ENCODE data around the gene MYH8. TPM values are rescaled to one million over a fixed set of nuclear protein-coding genes. Genes with fewer than 3 reads are reported as not detected.

MYH8 gene
- total RNA-seq, 1 experiment from 2014 or later, result not detected

GRCh38 chr17:10352893-10353292, 68.9 kb downstream of the MYH8 start:
- H3K4me1 Mint-ChIP-seq (ENCODE audit: low read depth, unreplicated experiment), result no peaks in the 10 kb centered on the region
- no peaks in the 10 kb centered on the region for H3K36me3 Mint-ChIP-seq (ENCODE audit: insufficient read depth, unreplicated experiment)
- TF ChIP-seq CTCF (IDR thresholded peaks at IDR 0.05; ENCODE audit: unreplicated experiment), result no peak
- H3K4me3 Mint-ChIP-seq (ENCODE audit: low read depth, unreplicated experiment), result no peak overlapping the region
- CTCF ChIA-PET, result interaction anchor here (0.7 kb wide), 1 partner anchor 18 kb away, joined by 3 read pairs; no protein-coding TSS in a partner anchor
- intact Hi-C loops (cut with micrococcal nuclease; ENCODE audit: unreplicated experiment), result no loop called here
- DNase-seq, result no peak
- no peaks in the 10 kb centered on the region for H3K27me3 Mint-ChIP-seq (ENCODE audit: unreplicated experiment)
- no TSS peak for BruUV-seq (replicated peaks)
- H3K9me3 Mint-ChIP-seq (ENCODE audit: low read depth, unreplicated experiment), result peaks cover 12% of the 10 kb centered on the region
- no peak overlapping the region for H3K27ac Mint-ChIP-seq (ENCODE audit: unreplicated experiment)

GRCh38 chr17:10349403-10349802, 72.3 kb downstream of the MYH8 start:
- no peaks in the 10 kb centered on the region for H3K4me1 Mint-ChIP-seq (ENCODE audit: low read depth, unreplicated experiment)
- CTCF ChIA-PET, result interaction anchor here (0.7 kb wide), 1 partner anchor 269 kb away, joined by 9 read pairs; no protein-coding TSS in a partner anchor
- DNase-seq, result no peak
- no peaks in the 10 kb centered on the region for H3K36me3 Mint-ChIP-seq (ENCODE audit: insufficient read depth, unreplicated experiment)
- H3K4me3 Mint-ChIP-seq (ENCODE audit: low read depth, unreplicated experiment), result no peak overlapping the region
- intact Hi-C loops (cut with micrococcal nuclease; ENCODE audit: unreplicated experiment), result no loop called here
- H3K27ac Mint-ChIP-seq (ENCODE audit: unreplicated experiment), result no peak overlapping the region
- no peaks in the 10 kb centered on the region for H3K27me3 Mint-ChIP-seq (ENCODE audit: unreplicated experiment)
- peaks cover 12% of the 10 kb centered on the region for H3K9me3 Mint-ChIP-seq (ENCODE audit: low read depth, unreplicated experiment)
- TF ChIP-seq CTCF (IDR thresholded peaks at IDR 0.05; ENCODE audit: unreplicated experiment), result no peak
- no TSS peak for BruUV-seq (replicated peaks)

GRCh38 chr17:10344816-10345215, 76.9 kb downstream of the MYH8 start:
- Mint-ChIP-seq H3K36me3 (ENCODE audit: insufficient read depth, unreplicated experiment) (no peaks in the 10 kb centered on the region), H3K4me3 (ENCODE audit: low read depth, unreplicated experiment) (no peak overlapping the region), H3K4me1 (ENCODE audit: low read depth, unreplicated experiment) (no peaks in the 10 kb centered on the region), H3K9me3 (ENCODE audit: low read depth, unreplicated experiment) (peaks cover 5% of the 10 kb centered on the region), H3K27me3 (ENCODE audit: unreplicated experiment) (no peaks in the 10 kb centered on the region), H3K27ac (ENCODE audit: unreplicated experiment) (no peak overlapping the region)
- BruUV-seq (replicated peaks), result no TSS peak
- intact Hi-C loops (cut with micrococcal nuclease; ENCODE audit: unreplicated experiment), result no loop called here
- TF ChIP-seq CTCF (IDR thresholded peaks at IDR 0.05; ENCODE audit: unreplicated experiment), result no peak
- CTCF ChIA-PET, result no interaction called here
- no peak for DNase-seq

Other genes with a start within 250 kb of the MYH8 start
- gene GAS7, start 223.3 kb downstream of the MYH8 start, total RNA-seq (2022), result 0.42 and 0.59 TPM in 2 replicates
- gene MYH13, start 48.9 kb downstream of the MYH8 start, total RNA-seq (2022), result not detected in 2 replicates
- not detected in 2 replicates for gene MYH4, start 47.6 kb upstream of the MYH8 start, total RNA-seq (2022)
- not detected in 2 replicates for gene MYH1, start 96.6 kb upstream of the MYH8 start, total RNA-seq (2022)
- gene MYH2, start 127.7 kb upstream of the MYH8 start, total RNA-seq (2022), result not detected in 2 replicates
- gene MYH3, start 235.4 kb upstream of the MYH8 start, total RNA-seq (2022), result 2.7 and 2.9 TPM in 2 replicates